Measurements from ENCODE around the gene SNX9. TPM values are rescaled to one million over a fixed set of nuclear protein-coding genes. Genes with fewer than 3 reads are reported as not detected.

The SNX9 gene
- total RNA-seq, 2 donors from 2014 or later, result 37.3 to 81.7 TPM

- Histone ChIP-seq H3K4me1 (no peaks in the 10 kb centered on the region), H3K9me3 (no peaks in the 10 kb centered on the region), H3K27ac (no peak overlapping the region), H3K36me3 (peaks cover 8% of the 10 kb centered on the region), H3K27me3 (no peaks in the 10 kb centered on the region), H3K9ac (ENCODE audit: low read depth in 2 of 2, low read length in 2 of 2) (no peak overlapping the region), H3K4me3 (no peak overlapping the region)
- TF ChIP-seq CTCF (IDR thresholded peaks at IDR 0.05), result no peak
- intact Hi-C loops (cut with DNase I), result no loop called here
- DNase-seq, result no peak
These were observed 88.2 kb downstream of the SNX9 start for GRCh38 chr6:157911278-157911677.

- no peaks in the 10 kb centered on the region for H3K9me3 ChIP-seq
- no peak overlapping the region for H3K9ac ChIP-seq (ENCODE audit: low read depth in 2 of 2, low read length in 2 of 2)
- no peaks in the 10 kb centered on the region for H3K4me1 ChIP-seq
- H3K27me3 ChIP-seq, result no peaks in the 10 kb centered on the region
- no peak overlapping the region for H3K4me3 ChIP-seq
- H3K36me3 ChIP-seq, result peaks cover 8% of the 10 kb centered on the region
- DNase-seq, result no peak
- no peak for TF ChIP-seq CTCF (IDR thresholded peaks at IDR 0.05)
- no peak overlapping the region for H3K27ac ChIP-seq
- intact Hi-C loops (cut with DNase I), result no loop called here
These were observed 88.7 kb downstream of the SNX9 start for GRCh38 chr6:157911786-157912185.

GRCh38 chr6:157912326-157912725 is 89.3 kb downstream of the SNX9 start:
- Histone ChIP-seq H3K9ac (ENCODE audit: low read depth in 2 of 2, low read length in 2 of 2) (no peak overlapping the region), H3K4me1 (no peaks in the 10 kb centered on the region), H3K27me3 (no peaks in the 10 kb centered on the region), H3K27ac (no peak overlapping the region), H3K9me3 (no peaks in the 10 kb centered on the region), H3K4me3 (no peak overlapping the region), H3K36me3 (peaks cover 8% of the 10 kb centered on the region)
- DNase-seq, result no peak
- TF ChIP-seq CTCF (IDR thresholded peaks at IDR 0.05), result no peak
- intact Hi-C loops (cut with DNase I), result no loop called here

- intact Hi-C loops (cut with DNase I), result no loop called here
- Histone ChIP-seq H3K4me1 (no peaks in the 10 kb centered on the region), H3K27ac (no peak overlapping the region), H3K27me3 (no peaks in the 10 kb centered on the region), H3K4me3 (no peak overlapping the region), H3K9ac (ENCODE audit: low read depth in 2 of 2, low read length in 2 of 2) (no peak overlapping the region), H3K36me3 (peaks cover 5% of the 10 kb centered on the region), H3K9me3 (no peaks in the 10 kb centered on the region)
- no peak for DNase-seq
- no peak for TF ChIP-seq CTCF (IDR thresholded peaks at IDR 0.05)
These were observed 98.8 kb downstream of the SNX9 start for GRCh38 chr6:157921685-157922367.

- H3K4me1 ChIP-seq, result no peaks in the 10 kb centered on the region
- peaks cover 5% of the 10 kb centered on the region for H3K36me3 ChIP-seq
- no peak for TF ChIP-seq CTCF (IDR thresholded peaks at IDR 0.05)
- no peaks in the 10 kb centered on the region for H3K9me3 ChIP-seq
- no peak overlapping the region for H3K4me3 ChIP-seq
- intact Hi-C loops (cut with DNase I), result no loop called here
- DNase-seq, result no peak
- H3K27ac ChIP-seq, result no peak overlapping the region
- no peaks in the 10 kb centered on the region for H3K27me3 ChIP-seq
- H3K9ac ChIP-seq (ENCODE audit: low read depth in 2 of 2, low read length in 2 of 2), result no peak overlapping the region
These were observed 102.7 kb downstream of the SNX9 start for GRCh38 chr6:157925771-157926170.
